NCI-H2196 (cell line): ENCODE data around the gene ZNF91.
"Not testable (repeated sequence)": the region's sequence is repeated elsewhere in the genome, so short reads cannot be mapped to it uniquely, and the experiment has no call there.

ENCODE experiments used
- DNase-seq: peaks from one replicate; lab custom pipeline; 2025; ENCODE audit not compliant: unreplicated experiment; lab: John Stamatoyannopoulos, UW

The ZNF91 gene

GRCh38 chr19:23321403-23321802 is 73.9 kb downstream of the ZNF91 start:
- DNase-seq, result not testable (repeated sequence)

- DNase-seq, result not testable (repeated sequence)
Measured at GRCh38 chr19:23319571-23319970, 75.7 kb downstream of the ZNF91 start.

- not testable (repeated sequence) for DNase-seq
Measured at GRCh38 chr19:23318941-23319340, 76.3 kb downstream of the ZNF91 start.

- DNase-seq, result no peak
Measured at GRCh38 chr19:23318143-23318542, 77.1 kb downstream of the ZNF91 start.

GRCh38 chr19:23315286-23315685 is 80.0 kb downstream of the ZNF91 start:
- no peak for DNase-seq

GRCh38 chr19:23314505-23315251 is 80.6 kb downstream of the ZNF91 start:
- DNase-seq, result no peak

GRCh38 chr19:23313196-23313595 is 82.1 kb downstream of the ZNF91 start:
- no peak for DNase-seq

- no peak for DNase-seq
Measured at GRCh38 chr19:23312515-23312914, 82.8 kb downstream of the ZNF91 start.

- no peak for DNase-seq
Measured at GRCh38 chr19:23311551-23311950, 83.7 kb downstream of the ZNF91 start.

- no peak for DNase-seq
Measured at GRCh38 chr19:23310729-23311211, 84.5 kb downstream of the ZNF91 start.

- no peak for DNase-seq
Measured at GRCh38 chr19:23309926-23310325, 85.3 kb downstream of the ZNF91 start.

GRCh38 chr19:23305555-23305954 is 89.7 kb downstream of the ZNF91 start:
- no peak for DNase-seq

- DNase-seq, result no peak
Measured at GRCh38 chr19:23304238-23304637, 91.0 kb downstream of the ZNF91 start.

GRCh38 chr19:23294141-23294540 is 101.1 kb downstream of the ZNF91 start:
- no peak for DNase-seq

- not testable (repeated sequence) for DNase-seq
Measured at GRCh38 chr19:23289966-23290365, 105.3 kb downstream of the ZNF91 start.
